H9 (cell line): Measurements from ENCODE around the gene OR5A2. TPM values are rescaled to one million over a fixed set of nuclear protein-coding genes. Genes with fewer than 3 reads are reported as not detected.

Experiments used
- DNase-seq: peaks from one replicate; pipeline ENCODE4 v3.0.0-alpha.2; 2017
- H2AFZ ChIP-seq: one replicate; pipeline ENCODE4 v1.6.1; 2013; ENCODE audit warnings: mild to moderate bottlenecking, low read length, control low read depth, moderate library complexity
- H2AK5ac ChIP-seq: 2 replicates; pipeline ENCODE4 v1.6.1; 2013; ENCODE audit warnings: low read length, control low read depth, mixed read lengths; ENCODE audit not compliant: insufficient read length
- H2BK120ac ChIP-seq: one replicate; pipeline ENCODE4 v1.6.1; 2013; ENCODE audit warnings: low read depth, mild to moderate bottlenecking, low read length, control low read depth, inconsistent platforms; ENCODE audit not compliant: poor library complexity, severe bottlenecking
- H2BK12ac ChIP-seq: 2 replicates; pipeline ENCODE4 v1.6.1; 2013; ENCODE audit warnings: low read length, control low read depth, mixed read lengths, low read depth; ENCODE audit not compliant: insufficient read length
- H2BK15ac ChIP-seq: 2 replicates; pipeline ENCODE4 v1.6.1; 2013; ENCODE audit warnings: low read depth, low read length, control low read depth
- H2BK20ac ChIP-seq: one replicate; pipeline ENCODE4 v1.6.1; 2013; ENCODE audit warnings: low read depth, mild to moderate bottlenecking, low read length, control low read depth, inconsistent platforms; ENCODE audit not compliant: poor library complexity, severe bottlenecking
- H2BK5ac ChIP-seq: 2 replicates; pipeline ENCODE4 v1.6.1; 2013; ENCODE audit warnings: low read length, control low read depth, mixed read lengths; ENCODE audit not compliant: insufficient read length
- H3K14ac ChIP-seq: 2 replicates; pipeline ENCODE4 v1.6.1; 2013; ENCODE audit warnings: low read length, control low read depth; ENCODE audit not compliant: insufficient read depth
- H3K18ac ChIP-seq: 2 replicates; pipeline ENCODE4 v1.6.1; 2013; ENCODE audit warnings: low read depth, mild to moderate bottlenecking, mixed read lengths, low read length, control low read depth; ENCODE audit not compliant: insufficient read length
- H3K23ac ChIP-seq: 2 replicates; pipeline ENCODE4 v1.6.1; 2013; ENCODE audit warnings: low read length, control low read depth, mixed read lengths, low read depth; ENCODE audit not compliant: insufficient read length
- H3K23me2 ChIP-seq: 2 replicates; pipeline ENCODE4 v1.6.1; 2013; ENCODE audit warnings: low read depth, mild to moderate bottlenecking, mixed read lengths, low read length, control low read depth; ENCODE audit not compliant: insufficient read length, poor library complexity, severe bottlenecking
- H3K27ac ChIP-seq: 2 replicates; pipeline ENCODE4 v1.5.1; 2013; ENCODE audit warnings: low read length, control low read depth, mixed read lengths, low read depth; ENCODE audit not compliant: insufficient read length
- H3K27me3 ChIP-seq: 2 replicates; pipeline ENCODE4 v1.6.1; 2013; ENCODE audit warnings: low read length, control low read depth, inconsistent platforms; ENCODE audit not compliant: insufficient read depth
- H3K4ac ChIP-seq: 2 replicates; pipeline ENCODE4 v1.6.1; 2013; ENCODE audit warnings: low read depth, mild to moderate bottlenecking, control low read depth, inconsistent platforms, low read length, moderate library complexity
- H3K4me1 ChIP-seq: 2 replicates; pipeline ENCODE4 v1.6.1; 2013; ENCODE audit warnings: low read length, control low read depth, inconsistent platforms; ENCODE audit not compliant: insufficient read depth
- H3K4me2 ChIP-seq: 2 replicates; pipeline ENCODE4 v1.6.1; 2013; ENCODE audit warnings: low read length, control low read depth, mixed read lengths; ENCODE audit not compliant: insufficient read length, insufficient read depth
- H3K56ac ChIP-seq: 2 replicates; pipeline ENCODE4 v1.6.1; 2013; ENCODE audit warnings: low read depth, mild to moderate bottlenecking, mixed read lengths, low read length, control low read depth; ENCODE audit not compliant: insufficient read length
- H3K79me1 ChIP-seq: 2 replicates; pipeline ENCODE4 v1.6.1; 2013; ENCODE audit warnings: low read depth, mild to moderate bottlenecking, moderate library complexity, low read length, control low read depth, inconsistent platforms; ENCODE audit not compliant: insufficient read depth, poor library complexity, severe bottlenecking
- H3K79me2 ChIP-seq: 2 replicates; pipeline ENCODE4 v1.6.1; 2013; ENCODE audit warnings: low read length, control low read depth, inconsistent platforms; ENCODE audit not compliant: insufficient read depth
- H3K9ac ChIP-seq: 2 replicates; pipeline ENCODE4 v1.6.1; 2013; ENCODE audit warnings: low read length, control low read depth, mixed read lengths; ENCODE audit not compliant: insufficient read length; ENCODE audit errors: extremely low read depth
- H3K9me3 ChIP-seq: one replicate; pipeline ENCODE4 v1.6.1; 2013; ENCODE audit warnings: low read depth, low read length, inconsistent platforms; ENCODE audit not compliant: control insufficient read depth
- H3T11ph ChIP-seq: one replicate; pipeline ENCODE4 v1.6.1; 2013; ENCODE audit warnings: mild to moderate bottlenecking, low read length, control low read depth, inconsistent platforms
- H4K20me1 ChIP-seq: one replicate; pipeline ENCODE4 v1.6.1; 2013; ENCODE audit not compliant: control insufficient read depth, insufficient read length, insufficient read depth
- H4K5ac ChIP-seq: 2 replicates; pipeline ENCODE4 v1.6.1; 2013; ENCODE audit warnings: low read depth, mild to moderate bottlenecking, mixed read lengths, low read length, control low read depth; ENCODE audit not compliant: insufficient read length
- H4K8ac ChIP-seq: replicated peaks from 2 replicates; pipeline ENCODE4 v1.6.1; 2013; ENCODE audit warnings: low read length, control low read depth, mixed read lengths, low read depth; ENCODE audit not compliant: insufficient read length
- H4K91ac ChIP-seq: 2 replicates; pipeline ENCODE4 v1.6.1; 2013; ENCODE audit warnings: low read depth, mild to moderate bottlenecking, moderate library complexity, mixed read lengths, low read length, control low read depth; ENCODE audit not compliant: insufficient read length
- H3K27ac Mint-ChIP-seq, 3 experiments: 2 replicates in 2 of 3; 3 replicates in 1 of 3; pipeline ENCODE4 v1.8.0; 2020 to 2021; ENCODE audit warnings: mixed read lengths in 3 of 3, mild to moderate bottlenecking in 1 of 3, moderate library complexity in 1 of 3
- H3K27me3 Mint-ChIP-seq: 2 replicates; pipeline ENCODE4 v1.8.0; 2021; ENCODE audit warnings: low read depth, mild to moderate bottlenecking, moderate library complexity, mixed read lengths
- H3K36me3 Mint-ChIP-seq, 3 experiments: 2 replicates in 2 of 3; 3 replicates in 1 of 3; pipeline ENCODE4 v1.8.0; 2020 to 2021; ENCODE audit warnings: low read depth in 3 of 3, mixed read lengths in 3 of 3; ENCODE audit not compliant: insufficient read depth in 1 of 3
- H3K4me1 Mint-ChIP-seq, 2 experiments: 2 replicates each; pipeline ENCODE4 v1.8.0; 2020; ENCODE audit warnings: mixed read lengths in 2 of 2
- H3K4me3 Mint-ChIP-seq, 2 experiments: 2 replicates in 1 of 2; 3 replicates in 1 of 2; pipeline ENCODE4 v1.8.0; 2020 to 2021; ENCODE audit warnings: mild to moderate bottlenecking in 2 of 2, mixed read lengths in 2 of 2, moderate library complexity in 1 of 2
- H3K9me3 Mint-ChIP-seq, 2 experiments: 2 replicates in 1 of 2; 3 replicates in 1 of 2; pipeline ENCODE4 v1.8.0; 2020; ENCODE audit warnings: mild to moderate bottlenecking in 2 of 2, mixed read lengths in 2 of 2, moderate library complexity in 1 of 2
- WGBS: extraction: QIAGEN DNeasy Blood & Tissue Kit; methylation state at CpG from one replicate; pipeline ENCODE4 v1.1.7; 2013; ENCODE audit warnings: missing lambda C conversion rate, low lambda C conversion rate, mixed read lengths; ENCODE audit not compliant: insufficient read length; ENCODE audit errors: extremely low coverage; 5-methylcytosine and 5-hydroxymethylcytosine counted together
- total RNA-seq: library from RNA; stranded (reverse); gene quantifications from 2 replicates; pipeline ENCODE4 v1.2.1, GENCODE V29; 2021
- TF ChIP-seq, protein P1 (sequence below): fragments of 200-600 bp; sonication (generic); conservative IDR thresholded peaks from 3 replicates; pipeline ENCODE4 v1.8.0; 2021; ENCODE audit warnings: antibody characterized with exemption, mild to moderate bottlenecking

Gene OR5A2
- total RNA-seq, 1 experiment from 2014 or later, result not detected

DNA sequence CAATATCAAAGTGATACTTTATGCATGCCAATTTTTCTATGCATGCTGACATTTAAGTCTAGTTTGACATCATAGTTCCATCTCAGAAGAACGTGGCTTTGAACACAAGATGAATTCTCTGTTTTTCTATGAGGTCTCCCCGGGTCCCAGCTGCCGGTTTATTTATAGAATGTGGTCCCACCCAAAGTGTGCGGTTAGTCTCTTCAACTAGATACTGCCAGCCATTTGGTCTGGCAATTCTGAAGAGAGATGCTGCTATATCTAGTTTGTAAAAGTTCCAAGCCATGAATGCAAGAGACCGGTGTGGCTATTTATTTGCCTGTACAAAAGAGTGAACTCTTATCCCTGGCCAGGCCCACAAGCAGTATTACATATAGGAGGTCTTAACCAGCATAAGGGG, 9.2 kb downstream of the OR5A2 start:
- no peaks in the 10 kb centered on the region for H3K27me3 ChIP-seq
- no peaks in the 10 kb centered on the region for H3K9me3 ChIP-seq
- H3K79me2 ChIP-seq, result no peaks in the 10 kb centered on the region
- H4K91ac ChIP-seq, result no peak overlapping the region
- no peak overlapping the region for H2AFZ ChIP-seq
- no peak overlapping the region for H4K8ac ChIP-seq
- no peak overlapping the region for H3K56ac ChIP-seq
- H3K36me3 Mint-ChIP-seq, result peaks cover 0 to 2% (median 0%) of the 10 kb centered on the region in 3 experiments; a peak in 1 of 7 replicates
- no peak overlapping the region for H2BK5ac ChIP-seq
- H3K9me3 Mint-ChIP-seq, result peaks cover 10 to 14% of the 10 kb centered on the region in 2 experiments
- H2BK12ac ChIP-seq, result no peak overlapping the region
- H3K27ac ChIP-seq, result no peak overlapping the region
- no CpG with 5 or more reads among the region's 5 CpGs for WGBS
- H3T11ph ChIP-seq, result no peak overlapping the region
- TF ChIP-seq, protein P1, sequence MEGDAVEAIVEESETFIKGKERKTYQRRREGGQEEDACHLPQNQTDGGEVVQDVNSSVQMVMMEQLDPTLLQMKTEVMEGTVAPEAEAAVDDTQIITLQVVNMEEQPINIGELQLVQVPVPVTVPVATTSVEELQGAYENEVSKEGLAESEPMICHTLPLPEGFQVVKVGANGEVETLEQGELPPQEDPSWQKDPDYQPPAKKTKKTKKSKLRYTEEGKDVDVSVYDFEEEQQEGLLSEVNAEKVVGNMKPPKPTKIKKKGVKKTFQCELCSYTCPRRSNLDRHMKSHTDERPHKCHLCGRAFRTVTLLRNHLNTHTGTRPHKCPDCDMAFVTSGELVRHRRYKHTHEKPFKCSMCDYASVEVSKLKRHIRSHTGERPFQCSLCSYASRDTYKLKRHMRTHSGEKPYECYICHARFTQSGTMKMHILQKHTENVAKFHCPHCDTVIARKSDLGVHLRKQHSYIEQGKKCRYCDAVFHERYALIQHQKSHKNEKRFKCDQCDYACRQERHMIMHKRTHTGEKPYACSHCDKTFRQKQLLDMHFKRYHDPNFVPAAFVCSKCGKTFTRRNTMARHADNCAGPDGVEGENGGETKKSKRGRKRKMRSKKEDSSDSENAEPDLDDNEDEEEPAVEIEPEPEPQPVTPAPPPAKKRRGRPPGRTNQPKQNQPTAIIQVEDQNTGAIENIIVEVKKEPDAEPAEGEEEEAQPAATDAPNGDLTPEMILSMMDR, result no peak
- H2BK20ac ChIP-seq, result no peak overlapping the region
- H3K18ac ChIP-seq, result no peak overlapping the region
- H3K23ac ChIP-seq, result no peak overlapping the region
- no peak overlapping the region for H3K4me3 Mint-ChIP-seq
- H4K20me1 ChIP-seq, result no peaks in the 10 kb centered on the region
- H3K14ac ChIP-seq, result no peak overlapping the region
- no peaks in the 10 kb centered on the region for H3K27me3 Mint-ChIP-seq
- H2BK120ac ChIP-seq, result no peak overlapping the region
- no peak overlapping the region for H2BK15ac ChIP-seq
- H3K4me2 ChIP-seq, result no peak overlapping the region
- H3K4ac ChIP-seq, result no peak overlapping the region
- no peak overlapping the region for H3K27ac Mint-ChIP-seq
- no peak overlapping the region for H4K5ac ChIP-seq
- no peak for DNase-seq
- H3K79me1 ChIP-seq, result no peaks in the 10 kb centered on the region
- no peaks in the 10 kb centered on the region for H3K4me1 ChIP-seq
- H3K4me1 Mint-ChIP-seq, result no peaks in the 10 kb centered on the region
- H3K9ac ChIP-seq, result no peak overlapping the region
- H3K23me2 ChIP-seq, result no peaks in the 10 kb centered on the region
- no peak overlapping the region for H2AK5ac ChIP-seq
